BJ (cell line): ENCODE results near the gene CKAP4. TPM values are rescaled to one million over a fixed set of nuclear protein-coding genes. Genes with fewer than 3 reads are reported as not detected.
A peak's percentile ranks its signal among the peaks of the same experiment; 100 is the strongest.

ENCODE experiments used
- CTCF ChIA-PET: fragments of 350-600 bp; formaldehyde crosslinking; extraction: SDS; loops from one replicate; lab custom pipeline; 2021; ENCODE audit warnings: antibody characterized with exemption, inconsistent platforms; lab: Yijun Ruan, JAX
- POLR2A ChIA-PET: fragments of 300-600 bp; sonication (Branson Sonifier 250); formaldehyde crosslinking; extraction: SDS; loops from one replicate; lab custom pipeline; 2021; ENCODE audit warnings: antibody characterized with exemption; lab: Charles Lee
- DNase-seq: peaks from one replicate; pipeline ENCODE4 v3.0.0-alpha.2; 2011; ENCODE audit warnings: low read depth
- H3K27me3 ChIP-seq: 2 replicates; pipeline ENCODE4 v1.6.0; 2011; ENCODE audit warnings: low read length; ENCODE audit not compliant: control insufficient read depth, insufficient read depth
- H3K36me3 ChIP-seq: 2 replicates; pipeline ENCODE4 v1.5.1; 2011; ENCODE audit warnings: low read length; ENCODE audit not compliant: control insufficient read depth, insufficient read depth
- H3K4me3 ChIP-seq: 2 replicates; pipeline ENCODE4 v1.5.1; 2011; ENCODE audit warnings: low read depth, mild to moderate bottlenecking, control low read depth, low read length
- CTCF ChIP-seq: IDR thresholded peaks from 2 replicates; pipeline ENCODE4 v1.5.1; 2011; ENCODE audit warnings: low read depth, mild to moderate bottlenecking, control low read depth, inconsistent platforms, low read length, moderate library complexity; ENCODE audit not compliant: insufficient read depth
- polyA plus RNA-seq: library from polyadenylated mRNA; depleted of rRNA; stranded (reverse); fragments of >200 nt; gene quantifications from 2 replicates; pipeline ENCODE4 v1.2.3, GENCODE V29; 2011

CKAP4 gene
- polyA plus RNA-seq, 1 experiment = 315 TPM

GRCh38 chr12:106213662-106214061 lies 34.2 kb downstream of the CKAP4 start:
- ChIA-PET CTCF (interaction anchor here (1.3 to 4.6 kb wide), 3 partner anchors 10 to 76 kb away, joined by 3 to 22 read pairs (median 12); no protein-coding TSS in a partner anchor), POLR2A (no interaction called here)
- no peak for DNase-seq
- Histone ChIP-seq H3K36me3 (no peaks in the 10 kb centered on the region), H3K27me3 (peaks cover 5% of the 10 kb centered on the region), H3K4me3 (no peak overlapping the region)
- no peak for TF ChIP-seq CTCF

- no peak overlapping the region for H3K4me3 ChIP-seq
- no peak for TF ChIP-seq CTCF
- DNase-seq = no peak
- CTCF ChIA-PET = interaction anchor here (1.9 to 4.6 kb wide), 2 partner anchors 12 to 15 kb away, joined by 6 to 22 read pairs; no protein-coding TSS in a partner anchor
- H3K36me3 ChIP-seq = no peaks in the 10 kb centered on the region
- peaks cover 5% of the 10 kb centered on the region for H3K27me3 ChIP-seq
- POLR2A ChIA-PET = no interaction called here
Observed at GRCh38 chr12:106211973-106212372, 35.8 kb downstream of the CKAP4 start.

GRCh38 chr12:106205208-106206069 lies 42.4 kb downstream of the CKAP4 start:
- no peaks in the 10 kb centered on the region for H3K36me3 ChIP-seq
- CTCF ChIA-PET = interaction anchor here (0.7 to 2.5 kb wide), 2 partner anchors 56 to 69 kb away, joined by 3 to 8 read pairs; no protein-coding TSS in a partner anchor
- POLR2A ChIA-PET = no interaction called here
- H3K27me3 ChIP-seq = 0 out of 2 replicates have a peak, but pooled peaks cover 2% of the 10 kb centered on the region
- TF ChIP-seq CTCF = peak; percentile 20; the same call in 1 of the 2 replicates
- no peak for DNase-seq
- H3K4me3 ChIP-seq = no peak overlapping the region

- no peak for TF ChIP-seq CTCF
- POLR2A ChIA-PET = no interaction called here
- H3K36me3 ChIP-seq = no peaks in the 10 kb centered on the region
- H3K4me3 ChIP-seq = no peak overlapping the region
- peaks cover 7% of the 10 kb centered on the region for H3K27me3 ChIP-seq
- DNase-seq = no peak
- CTCF ChIA-PET = interaction anchor here (0.7 to 2.5 kb wide), 2 partner anchors 55 to 68 kb away, joined by 3 to 8 read pairs; no protein-coding TSS in a partner anchor
Observed at GRCh38 chr12:106204312-106204711, 43.5 kb downstream of the CKAP4 start.

GRCh38 chr12:106197906-106198623 lies 49.8 kb downstream of the CKAP4 start:
- H3K27me3 ChIP-seq = peaks cover 5% of the 10 kb centered on the region
- no peaks in the 10 kb centered on the region for H3K36me3 ChIP-seq
- H3K4me3 ChIP-seq = no peak overlapping the region
- peak; percentile 22; the same call in 1 of the 2 replicates for TF ChIP-seq CTCF
- DNase-seq = peak; percentile 93
- ChIA-PET CTCF (interaction anchor here (1.2 to 2.0 kb wide), 4 partner anchors 10 to 40 kb away, joined by 3 to 6 read pairs (median 4); no protein-coding TSS in a partner anchor), POLR2A (no interaction called here)
